NCI-H69 (cell line): Measurements from ENCODE around the gene TMEM147.
"Not testable (repeated sequence)": the region's sequence is repeated elsewhere in the genome, so short reads cannot be mapped to it uniquely, and the experiment has no call there.

Experiments used
- DNase-seq: peaks from one replicate; lab custom pipeline; 2025; lab: John Stamatoyannopoulos, UW

Gene TMEM147

DNA sequence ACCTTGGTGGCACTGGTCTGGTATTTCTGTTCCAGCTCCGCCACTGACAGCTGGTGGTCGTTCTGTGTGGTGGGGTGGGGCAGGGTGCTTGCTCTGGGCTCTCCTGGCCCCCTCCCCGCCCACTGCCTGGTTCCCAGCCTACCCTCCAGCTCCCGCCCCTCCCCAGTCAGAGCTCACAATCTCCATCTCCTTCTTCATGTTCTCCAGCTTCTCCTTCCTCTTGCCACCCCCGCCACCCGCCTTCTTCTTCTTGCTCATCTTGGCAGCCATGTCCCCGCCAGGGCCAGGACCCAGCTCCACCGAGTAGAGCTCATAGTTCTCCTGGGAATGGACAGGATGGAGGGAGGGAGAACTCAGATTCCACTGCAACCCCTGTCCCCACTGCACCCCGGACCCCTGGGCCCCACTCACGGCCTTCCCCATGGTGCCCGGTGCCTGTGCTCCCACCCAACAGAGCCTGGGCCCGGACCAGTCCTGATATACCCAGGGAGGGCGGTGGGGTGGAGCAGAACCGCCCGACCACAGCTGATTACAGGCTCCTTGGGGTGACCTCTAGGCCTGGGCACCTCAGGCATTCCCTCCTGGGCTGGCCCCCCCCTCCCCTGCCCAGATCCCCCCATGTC lies 17.9 kb downstream of the TMEM147 start, which contains the start of gene ATP4A:
ATP4A (minus strand) TSS at position 452 of the 623 bp plus-strand sequence; CDS start at position 423, 29 bp downstream.
- no peak for DNase-seq

DNA sequence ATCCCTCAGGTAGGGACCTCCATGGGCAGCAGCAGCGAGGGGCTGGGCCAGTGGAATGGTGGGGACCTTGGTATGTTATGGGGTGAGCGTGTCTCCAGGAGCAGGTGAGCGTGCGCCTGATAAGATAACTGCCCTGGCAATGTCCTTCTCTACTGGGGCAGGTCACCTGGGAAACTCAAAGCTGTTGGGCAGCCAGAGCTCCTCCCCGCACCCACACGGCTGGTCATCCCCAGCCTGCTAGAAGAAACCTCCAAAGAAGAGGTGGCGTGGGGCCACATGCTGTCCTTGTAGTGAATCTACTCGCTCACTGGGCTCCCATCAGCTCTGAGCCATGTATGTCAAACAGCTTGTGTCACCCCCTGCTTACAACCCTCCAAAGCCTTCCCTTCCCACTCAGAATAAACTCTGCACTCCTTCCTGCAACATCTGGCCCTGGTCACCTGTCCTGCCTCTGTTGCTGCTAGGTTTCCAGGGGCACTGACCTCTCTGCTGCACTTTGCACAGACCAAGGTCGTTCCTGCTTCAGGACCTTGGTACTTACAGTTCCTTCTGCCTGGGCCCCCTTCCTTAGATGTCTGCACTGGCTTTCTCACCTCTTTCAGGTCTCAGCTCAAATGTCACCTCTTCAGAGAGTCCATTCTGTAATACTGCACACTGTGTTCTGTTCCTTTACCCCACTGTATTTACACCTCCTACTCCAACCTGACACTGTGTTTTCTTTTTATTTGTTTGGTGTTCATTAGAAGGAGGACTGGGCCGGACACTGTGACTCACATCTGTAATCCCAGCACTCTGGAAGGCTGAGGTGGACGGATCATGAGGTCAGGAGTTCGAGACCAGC lies 19.8 kb downstream of the TMEM147 start:
- DNase-seq, result no peak

DNA sequence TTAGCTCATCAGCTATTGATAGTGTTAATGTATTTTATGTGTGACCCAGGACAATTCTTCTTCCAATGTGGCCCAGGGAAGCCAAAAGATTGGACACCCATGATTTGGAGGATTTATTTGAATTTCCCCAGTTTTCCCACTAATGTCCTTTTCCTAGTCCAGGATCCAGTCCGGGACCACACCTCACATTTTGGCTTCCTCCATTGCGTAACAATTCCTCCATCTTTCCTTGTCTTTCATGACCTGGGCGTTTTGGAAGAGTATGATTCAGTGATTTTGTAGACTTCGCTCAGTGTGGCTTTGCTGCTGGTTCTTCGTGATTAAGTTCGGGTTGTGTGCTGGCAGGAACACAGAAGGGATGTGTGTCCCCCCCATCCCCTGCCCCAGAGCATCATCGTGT lies 21.3 kb downstream of the TMEM147 start:
- DNase-seq, result no peak

DNA sequence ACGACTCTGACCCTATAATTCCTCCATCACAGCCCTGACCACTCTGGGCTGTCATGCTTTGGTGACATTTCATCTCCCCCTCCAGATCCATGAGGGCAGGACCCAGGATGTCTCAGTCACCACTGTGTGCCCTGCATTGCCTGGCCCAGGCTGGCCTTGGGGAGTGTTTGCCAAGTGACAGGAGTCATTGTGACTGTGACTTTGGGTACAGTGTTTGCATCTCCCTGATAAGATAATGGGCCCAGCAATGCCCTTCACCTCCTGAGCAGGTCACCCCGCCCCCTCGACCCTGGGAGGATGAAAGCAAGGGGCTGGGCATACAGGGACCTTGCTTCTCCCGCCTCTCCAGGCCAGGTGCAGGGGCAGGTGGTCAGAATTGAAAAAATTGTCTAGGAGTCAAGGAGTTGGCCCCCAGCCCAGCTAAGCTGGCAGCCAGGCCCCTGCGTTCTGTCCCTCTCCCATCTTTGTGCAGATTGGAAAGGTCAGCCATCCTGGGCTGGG lies 23.9 kb downstream of the TMEM147 start:
- DNase-seq, result no peak

DNA sequence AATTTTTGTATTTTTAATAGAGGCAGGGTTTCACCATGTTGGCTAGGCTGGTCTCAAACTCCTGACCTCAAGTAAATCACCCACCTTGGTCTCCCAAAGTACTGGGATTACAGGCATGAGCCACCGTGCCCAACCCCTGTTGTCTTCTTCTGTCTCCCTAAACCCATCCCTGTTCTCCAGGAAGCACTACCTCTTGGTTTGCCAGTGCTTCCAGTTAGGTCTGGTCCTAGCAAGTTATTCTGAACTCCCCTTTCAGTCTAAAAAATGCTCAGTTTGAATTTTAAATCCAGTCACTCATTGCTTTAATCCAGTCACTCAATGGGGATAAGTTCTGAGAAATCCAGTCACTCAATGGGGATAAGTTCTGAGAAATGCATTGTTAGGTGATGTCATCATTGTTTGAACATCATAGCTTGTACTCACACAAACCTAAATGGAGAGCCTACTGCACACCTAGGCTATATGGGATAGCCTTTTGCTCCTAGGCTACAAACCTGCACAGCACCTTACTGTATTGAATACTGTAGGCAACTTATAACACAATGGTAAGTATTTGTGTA lies 26.1 kb downstream of the TMEM147 start:
- DNase-seq, result no peak

DNA sequence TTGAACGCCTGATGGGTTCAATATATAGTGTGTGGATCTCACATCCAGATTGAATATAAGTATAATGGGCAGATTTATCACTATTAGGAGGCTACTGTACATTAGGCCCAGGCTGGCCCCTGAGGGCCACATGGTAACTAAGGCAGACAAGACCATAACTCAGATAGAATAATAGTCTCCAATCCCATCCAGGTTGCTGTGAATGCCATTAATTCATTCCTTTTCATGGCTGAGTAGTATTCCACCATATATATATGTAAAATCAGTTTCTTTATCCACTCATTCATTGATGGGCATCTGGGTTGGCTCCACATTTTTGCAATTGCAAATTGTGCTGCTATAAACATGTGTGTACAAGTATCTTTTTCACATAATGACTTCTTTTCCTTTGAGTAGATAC lies 32.5 kb downstream of the TMEM147 start:
- no peak for DNase-seq

DNA sequence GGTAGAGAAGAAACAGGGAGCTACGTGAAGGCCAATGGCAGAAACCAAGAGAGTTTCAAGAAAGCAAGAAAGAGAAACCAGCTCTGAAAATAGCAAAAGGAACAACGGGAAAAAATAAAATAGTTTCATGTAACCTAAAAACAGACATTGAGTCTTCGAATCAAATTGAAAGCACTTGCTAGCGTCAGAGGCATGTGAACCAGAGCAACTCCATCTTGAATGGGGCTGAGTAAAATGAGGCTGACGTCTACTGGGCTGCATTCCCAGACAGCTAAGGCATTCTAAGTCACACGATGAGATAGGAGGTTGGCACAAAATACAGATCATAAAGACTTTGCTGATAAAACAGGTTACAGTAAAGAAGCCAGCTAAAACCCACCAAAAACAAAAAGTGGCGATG lies 33.3 kb downstream of the TMEM147 start:
- DNase-seq, result no peak

DNA sequence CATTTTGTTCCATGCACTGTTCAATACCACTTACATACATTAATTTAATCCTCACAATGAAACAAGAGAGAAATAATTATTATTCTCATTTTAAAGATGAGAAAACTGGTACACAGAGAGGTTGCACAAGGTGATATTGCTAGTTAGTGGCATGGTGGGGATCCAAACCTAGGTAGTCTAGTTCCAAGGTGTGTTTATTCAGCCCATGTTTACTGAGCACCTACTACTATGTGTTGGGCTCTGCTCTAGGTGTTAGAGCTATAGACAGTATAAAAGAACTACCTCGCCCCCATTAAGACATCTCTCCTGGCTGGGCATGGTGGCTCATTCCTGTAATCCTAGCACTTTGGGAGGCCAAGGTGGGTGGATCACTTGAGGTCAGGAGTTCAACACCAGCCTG lies 37.3 kb downstream of the TMEM147 start:
- no peak for DNase-seq

DNA sequence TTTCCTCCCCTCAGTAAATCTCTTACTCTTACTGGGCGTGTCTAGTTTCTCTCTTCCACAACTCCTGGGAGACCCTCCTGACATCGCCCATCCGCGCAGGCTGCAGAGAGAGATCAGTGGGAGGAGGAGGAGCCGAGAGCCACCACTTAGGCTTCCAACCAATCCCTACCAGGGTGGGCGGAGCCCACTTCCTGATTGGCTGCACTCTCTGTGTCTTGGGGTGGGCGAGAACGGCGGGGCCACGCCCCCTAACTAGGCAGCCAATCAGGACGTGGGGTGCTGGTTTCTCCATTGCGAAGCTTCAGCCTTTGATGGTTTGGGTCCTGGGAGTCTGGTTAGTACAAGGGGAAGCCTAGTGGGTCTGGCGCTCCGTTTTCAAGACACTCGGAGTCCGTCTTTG lies 40.4 kb downstream of the TMEM147 start, which contains the start of gene PMIS2:
PMIS2 (plus strand) TSS at position 326 of the 400 bp plus-strand sequence. CDS start 87 bp downstream, outside the sequence.
- DNase-seq, result peak; percentile 17

DNA sequence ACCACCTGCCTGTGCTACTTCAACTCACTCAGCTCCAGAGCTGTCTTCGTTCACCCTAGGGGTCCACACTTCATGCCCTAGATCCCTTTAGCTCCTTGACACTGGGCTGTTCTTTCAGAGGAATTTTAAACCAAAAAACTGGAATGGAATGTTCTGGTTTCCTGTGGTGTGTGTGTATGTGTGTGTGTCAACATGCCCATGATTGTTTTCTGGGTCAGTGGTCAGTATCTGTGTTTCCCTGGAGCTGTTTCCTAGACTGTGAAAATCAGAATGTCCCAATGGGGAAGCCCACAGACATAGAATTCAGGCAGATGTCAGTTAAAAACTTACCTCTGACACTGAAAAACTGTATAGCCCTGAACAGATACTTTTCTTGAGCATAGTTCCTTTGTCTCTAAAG lies 41.9 kb downstream of the TMEM147 start:
- no peak for DNase-seq

DNA sequence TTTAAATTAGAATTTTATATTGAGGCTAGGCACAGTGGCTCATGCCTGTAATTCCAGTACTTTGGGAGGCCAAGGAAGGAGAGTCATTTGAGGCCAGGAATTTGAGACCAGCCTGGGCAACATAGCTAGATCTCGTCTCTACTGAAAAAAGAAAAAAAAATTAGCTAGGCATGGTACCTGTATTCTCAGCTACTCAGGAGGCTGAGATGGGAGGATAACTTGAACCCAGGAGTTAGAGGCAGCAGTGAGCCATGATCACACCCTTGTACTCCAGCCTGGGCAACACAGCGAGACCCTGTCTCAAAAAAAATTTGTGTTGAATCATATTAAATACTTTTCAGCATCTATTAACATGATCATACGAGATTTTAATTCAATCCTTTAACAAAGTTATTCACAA lies 45.4 kb downstream of the TMEM147 start:
- DNase-seq, result no peak

DNA sequence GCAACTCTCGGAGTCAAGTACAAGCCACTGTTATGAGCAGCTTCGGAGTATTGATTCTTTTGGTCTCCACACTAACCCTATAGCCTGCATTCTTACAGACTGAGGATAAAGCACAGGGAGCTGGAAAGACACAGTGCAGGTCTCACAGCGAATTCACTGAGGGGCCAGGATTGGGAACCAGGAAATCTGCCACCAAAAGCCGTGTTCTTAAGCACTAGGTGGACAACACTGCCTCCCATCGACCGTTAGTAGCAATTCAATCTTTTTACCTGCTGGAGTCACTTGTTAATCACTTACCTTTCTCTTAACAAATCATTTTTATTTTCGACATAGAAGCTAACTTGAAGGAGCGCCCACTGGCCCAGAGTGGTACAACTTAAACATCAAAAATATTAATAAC lies 46.8 kb downstream of the TMEM147 start:
- peak; percentile 60 for DNase-seq

DNA sequence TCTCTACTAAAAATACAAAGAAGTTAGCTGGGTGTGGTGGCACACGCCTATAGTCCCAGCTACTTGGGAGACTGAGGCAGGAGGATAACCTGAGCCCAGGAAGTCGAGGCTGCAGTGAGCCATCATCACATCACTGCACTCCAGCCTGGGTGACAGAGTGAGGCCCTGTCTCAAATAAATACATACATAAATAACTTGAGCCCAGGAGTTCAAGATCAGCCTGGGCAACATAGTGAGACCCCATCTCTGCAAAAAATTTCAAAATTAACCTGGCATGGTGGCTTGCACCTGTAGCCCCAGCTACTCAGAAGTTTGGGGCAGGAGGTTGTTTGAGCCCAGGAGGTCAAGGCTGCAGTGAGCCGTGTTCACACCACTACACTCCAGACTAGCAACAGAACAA lies 49.6 kb downstream of the TMEM147 start:
- not testable (repeated sequence) for DNase-seq

DNA sequence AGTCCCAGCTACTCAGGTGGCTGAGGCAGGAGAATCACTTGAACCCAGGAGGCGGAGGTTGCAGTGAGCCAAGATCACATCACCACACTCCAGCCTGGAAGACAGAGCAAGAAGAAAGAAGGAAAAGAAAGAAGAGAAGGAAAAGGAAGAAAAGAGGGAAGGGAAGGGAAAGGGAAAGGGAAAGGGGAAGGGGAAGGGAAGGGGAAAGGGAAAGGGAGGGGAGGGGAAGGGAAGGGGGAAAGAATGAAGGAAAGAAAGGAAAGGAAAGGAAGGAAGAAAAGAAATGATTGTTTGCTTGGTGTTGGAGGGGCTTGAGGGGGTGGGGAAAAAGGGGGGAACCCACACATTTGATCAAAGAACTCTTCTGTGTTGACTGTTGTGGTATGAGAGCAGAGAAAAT lies 50.5 kb downstream of the TMEM147 start:
- DNase-seq, result no peak

DNA sequence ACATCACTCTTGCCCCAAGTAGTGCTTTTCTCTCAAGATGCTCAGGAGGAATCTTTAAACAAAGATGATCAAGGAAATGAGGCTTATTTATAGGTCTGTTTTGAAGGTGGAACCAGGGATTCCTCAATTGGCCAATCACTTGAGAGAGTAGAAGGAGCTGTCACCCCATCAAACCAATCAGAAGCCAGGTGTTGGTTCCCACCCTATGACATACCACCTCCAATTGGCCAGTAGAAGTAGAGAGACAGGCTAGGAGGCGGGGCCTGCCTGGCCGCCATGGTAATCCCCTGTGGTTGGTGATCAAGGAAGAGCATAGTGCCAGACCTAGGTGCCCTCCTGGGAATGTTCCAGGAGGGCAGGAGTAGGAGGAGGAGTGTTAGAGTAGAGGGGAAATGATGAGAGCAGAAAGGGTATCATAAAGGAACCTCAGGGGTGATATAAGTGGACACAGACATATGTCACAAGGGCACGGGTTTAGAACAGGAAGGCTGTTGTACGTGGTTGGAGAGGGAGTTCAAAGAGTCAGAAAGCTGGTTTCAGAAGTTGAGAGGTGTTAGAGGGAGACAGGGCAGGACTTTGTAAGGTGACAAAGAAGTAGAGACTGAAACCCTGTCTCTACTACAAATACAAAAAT lies 51.1 kb downstream of the TMEM147 start:
- DNase-seq, result no peak
